ENCODE results near the gene SHH. TPM values are rescaled to one million over a fixed set of nuclear protein-coding genes. Genes with fewer than 3 reads are reported as not detected.
A peak's percentile ranks its signal among the peaks of the same experiment; 100 is the strongest.

The SHH gene
- total RNA-seq, 6 donors from 2014 or later = 6.1 to 9.6 (median 6.2) TPM

DNA sequence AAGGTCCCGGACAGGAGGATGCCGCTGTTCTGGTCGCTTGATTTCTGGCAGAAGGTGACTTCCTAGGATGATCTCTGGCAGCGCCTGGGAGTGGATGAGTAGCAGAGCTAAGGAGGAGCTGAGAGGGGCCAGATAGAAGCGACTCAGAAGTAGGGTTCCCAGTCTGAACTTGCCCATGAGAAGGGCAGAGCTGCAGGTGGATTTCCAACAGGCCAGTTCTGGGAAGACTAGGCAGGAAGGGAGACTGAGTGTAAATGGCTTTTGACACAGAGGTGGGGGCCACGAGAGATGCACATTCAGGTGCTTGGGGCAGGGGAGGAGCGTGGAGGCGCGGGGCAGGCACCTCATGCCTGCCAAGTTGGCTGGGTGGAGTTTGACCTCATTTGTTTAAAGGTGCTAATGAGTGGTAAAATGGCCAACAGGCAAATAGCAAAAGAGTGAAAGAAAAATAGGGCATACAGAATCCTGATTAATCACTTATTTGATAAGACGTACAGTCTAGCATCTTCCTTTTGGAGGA, 58.8 kb downstream of the SHH start:
- 84 to 89% methylated on average over 10 of the region's 10 CpGs for WGBS, 2 donors
- H3K4me3 ChIP-seq = no peak overlapping the region
- DNase-seq (peak in 1 of 2 donors; percentile 41), ATAC-seq (ENCODE audit: low FRiP score in 2 of 2) (no peak)
- H3K27ac ChIP-seq = no peak overlapping the region
- no peaks in the 10 kb centered on the region for H3K27me3 ChIP-seq
- no peaks in the 10 kb centered on the region for H3K9me3 ChIP-seq
- peaks cover 0 to 4% (median 0%) of the 10 kb centered on the region in 4 donors for H3K36me3 ChIP-seq
- TF ChIP-seq POLR2A (IDR thresholded peaks at IDR 0.05) (no peak), POLR2AphosphoS5 (IDR thresholded peaks at IDR 0.05) (no peak), EP300 (IDR thresholded peaks at IDR 0.05) (no peak)
- TF ChIP-seq, protein P1, sequence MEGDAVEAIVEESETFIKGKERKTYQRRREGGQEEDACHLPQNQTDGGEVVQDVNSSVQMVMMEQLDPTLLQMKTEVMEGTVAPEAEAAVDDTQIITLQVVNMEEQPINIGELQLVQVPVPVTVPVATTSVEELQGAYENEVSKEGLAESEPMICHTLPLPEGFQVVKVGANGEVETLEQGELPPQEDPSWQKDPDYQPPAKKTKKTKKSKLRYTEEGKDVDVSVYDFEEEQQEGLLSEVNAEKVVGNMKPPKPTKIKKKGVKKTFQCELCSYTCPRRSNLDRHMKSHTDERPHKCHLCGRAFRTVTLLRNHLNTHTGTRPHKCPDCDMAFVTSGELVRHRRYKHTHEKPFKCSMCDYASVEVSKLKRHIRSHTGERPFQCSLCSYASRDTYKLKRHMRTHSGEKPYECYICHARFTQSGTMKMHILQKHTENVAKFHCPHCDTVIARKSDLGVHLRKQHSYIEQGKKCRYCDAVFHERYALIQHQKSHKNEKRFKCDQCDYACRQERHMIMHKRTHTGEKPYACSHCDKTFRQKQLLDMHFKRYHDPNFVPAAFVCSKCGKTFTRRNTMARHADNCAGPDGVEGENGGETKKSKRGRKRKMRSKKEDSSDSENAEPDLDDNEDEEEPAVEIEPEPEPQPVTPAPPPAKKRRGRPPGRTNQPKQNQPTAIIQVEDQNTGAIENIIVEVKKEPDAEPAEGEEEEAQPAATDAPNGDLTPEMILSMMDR (IDR thresholded peaks at IDR 0.05) = no peak
- H3K4me1 ChIP-seq = peaks cover 15 to 49% (median 31%) of the 10 kb centered on the region in 4 donors

DNA sequence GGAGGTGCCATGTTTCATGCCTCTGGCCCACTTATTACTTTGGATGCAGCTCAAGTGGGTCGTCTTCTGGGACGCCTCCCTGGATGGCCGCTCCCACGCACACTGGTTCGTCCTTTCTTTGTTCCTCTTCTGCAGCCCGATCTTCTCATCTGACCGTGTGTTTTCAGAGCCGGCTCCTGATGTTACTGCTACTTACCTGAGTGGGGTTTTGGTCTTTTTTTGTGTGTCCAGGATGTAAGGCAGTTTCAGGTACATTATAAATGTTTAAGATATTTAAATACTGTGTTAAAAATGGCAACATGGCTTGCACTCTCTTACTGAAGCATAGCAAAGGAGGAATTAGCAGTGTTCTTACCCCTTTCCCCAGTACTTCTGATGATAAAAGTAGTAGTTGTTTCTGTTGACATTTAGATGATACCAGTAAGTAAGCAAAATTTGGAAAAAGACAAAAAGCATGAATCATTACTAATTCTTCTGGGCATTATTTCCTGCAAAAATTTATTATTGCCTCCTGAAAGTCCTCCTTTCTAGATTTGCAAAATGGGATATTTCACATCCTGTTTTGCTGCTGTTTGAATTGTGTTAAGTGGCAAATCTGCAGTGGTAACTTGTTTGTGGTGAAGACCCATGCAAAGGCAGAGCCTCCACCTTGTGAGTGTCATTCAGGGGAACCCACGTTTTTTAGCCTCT, 59.4 kb downstream of the SHH start:
- no peaks in the 10 kb centered on the region for H3K9me3 ChIP-seq
- H3K4me3 ChIP-seq = no peak overlapping the region
- no peaks in the 10 kb centered on the region for H3K27me3 ChIP-seq
- peaks cover 0 to 5% (median 0%) of the 10 kb centered on the region in 4 donors for H3K36me3 ChIP-seq
- no peak for TF ChIP-seq EP300 (IDR thresholded peaks at IDR 0.05)
- 72 to 87% methylated on average over 9 of the region's 9 CpGs for WGBS, 2 donors
- no peak overlapping the region for H3K27ac ChIP-seq
- peak in 1 of 2 donors; percentile 37 for ATAC-seq (ENCODE audit: low FRiP score in 2 of 2)
- peaks cover 15 to 49% (median 31%) of the 10 kb centered on the region in 4 donors for H3K4me1 ChIP-seq
- DNase-seq = no peak

DNA sequence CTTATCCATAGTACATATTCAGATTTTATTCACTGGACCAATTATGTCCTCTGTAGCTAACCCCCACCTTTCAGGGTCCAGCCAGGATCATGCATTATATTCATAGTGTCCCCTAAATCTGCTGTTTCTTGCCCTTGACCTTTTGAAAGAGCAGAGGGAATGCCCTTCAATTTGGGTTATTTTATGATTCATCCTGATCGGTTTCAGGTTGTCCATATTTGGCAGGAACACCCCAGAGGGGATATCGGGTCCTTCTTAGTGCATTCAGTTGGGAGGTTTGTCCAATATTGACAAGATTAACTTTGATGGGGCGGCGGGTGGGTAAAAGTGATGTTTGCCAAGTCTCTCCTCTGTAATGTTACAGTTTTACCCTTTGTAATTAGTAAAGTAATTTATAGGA, 60.9 kb downstream of the SHH start:
- TF ChIP-seq POLR2A (IDR thresholded peaks at IDR 0.05) (no peak), EP300 (IDR thresholded peaks at IDR 0.05) (no peak)
- TF ChIP-seq, protein P1 (IDR thresholded peaks at IDR 0.05) = no peak
- Histone ChIP-seq H3K9me3 (no peaks in the 10 kb centered on the region), H3K27ac (no peak overlapping the region), H3K27me3 (no peaks in the 10 kb centered on the region), H3K4me3 (no peak overlapping the region), H3K4me1 (peaks cover 15 to 49% (median 31%) of the 10 kb centered on the region in 4 donors), H3K36me3 (peaks cover 0 to 15% (median under 1%) of the 10 kb centered on the region in 4 donors)
- WGBS, 2 donors = 89 to 96% methylated on average over 4 of the region's 4 CpGs
- DNase-seq (no peak), ATAC-seq (ENCODE audit: low FRiP score in 2 of 2) (no peak)

DNA sequence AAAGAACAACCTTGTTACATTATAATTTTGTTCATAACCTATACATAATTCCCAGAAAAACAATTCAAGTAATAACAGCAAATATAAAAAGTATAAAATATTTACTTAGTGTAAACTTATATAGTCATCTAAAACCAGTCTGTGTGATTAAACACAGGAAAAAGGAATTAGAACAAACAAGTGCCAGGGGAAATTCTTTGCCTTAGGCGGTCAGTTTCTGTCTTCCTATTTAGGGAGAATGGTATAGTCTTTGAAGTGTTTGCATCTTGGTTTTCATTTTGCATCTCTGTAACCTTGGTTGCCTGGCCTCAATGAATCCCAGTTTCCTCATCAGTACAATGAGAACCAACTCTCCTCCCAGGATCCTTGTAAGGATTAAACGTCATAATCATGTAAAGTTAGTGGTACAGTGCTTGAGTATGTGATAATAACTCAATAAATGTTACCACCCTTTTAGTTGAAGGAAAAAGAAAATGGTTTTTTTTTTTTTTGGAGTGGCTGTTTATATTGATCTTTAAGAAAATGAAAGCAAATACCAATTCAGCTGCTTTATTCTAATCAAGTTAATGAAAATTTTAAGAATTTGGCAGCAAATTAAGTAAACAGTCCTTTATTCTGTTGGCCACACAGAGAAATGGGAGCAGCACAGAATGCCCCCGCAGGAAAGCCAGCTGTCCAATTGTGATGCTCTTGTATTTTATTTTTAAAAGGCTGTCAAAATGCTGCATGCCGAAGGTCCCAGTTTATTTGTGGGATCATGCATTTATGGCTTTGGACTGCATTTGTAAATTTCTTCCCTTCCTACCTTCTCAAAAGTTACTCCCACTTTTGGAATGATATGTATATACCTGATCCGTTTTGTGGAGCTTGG, 61.8 kb downstream of the SHH start:
- Histone ChIP-seq H3K9me3 (no peaks in the 10 kb centered on the region), H3K27ac (no peak overlapping the region), H3K4me1 (peaks cover 15 to 48% (median 31%) of the 10 kb centered on the region in 4 donors), H3K4me3 (no peak overlapping the region), H3K36me3 (peaks cover 4 to 24% (median 10%) of the 10 kb centered on the region in 4 donors), H3K27me3 (no peaks in the 10 kb centered on the region)
- 63 to 76% methylated on average over 5 of the region's 5 CpGs for WGBS, 2 donors
- no peak for DNase-seq
- TF ChIP-seq POLR2A (IDR thresholded peaks at IDR 0.05) (no peak), POLR2AphosphoS5 (IDR thresholded peaks at IDR 0.05) (no peak), EP300 (IDR thresholded peaks at IDR 0.05) (no peak)
- TF ChIP-seq, protein P1 (IDR thresholded peaks at IDR 0.05) = no peak
- no peak for ATAC-seq (ENCODE audit: low FRiP score in 2 of 2)

Other genes starting within 250 kb of the SHH start
- gene RBM33, start 167.8 kb downstream of the SHH start, total RNA-seq = 100 to 1,000 TPM in 1 of 6 donors, 10 to 100 TPM in 5; 40.6 to 179 (median 76.4) TPM

Data from upper lobe of left lung (tissue), 6 donors.